SU-DHL-6 (cell line): Measurements from ENCODE around the gene ADAMTS17.

Source experiments
- H2AFZ ChIP-seq: fragments of 200-600 bp; sonication (generic); 2 replicates; pipeline ENCODE4 v1.6.1; 2014; ENCODE audit warnings: low read depth, mild to moderate bottlenecking, moderate library complexity, mixed read lengths, antibody characterized with exemption, low read length; ENCODE audit not compliant: severe bottlenecking
- H3F3A ChIP-seq: fragments of 200-600 bp; shearing (Covaris generic); 2 replicates; pipeline ENCODE4 v1.6.0; 2016; ENCODE audit warnings: antibody characterized with exemption, mild to moderate bottlenecking; ENCODE audit not compliant: insufficient read depth
- H3K27ac ChIP-seq: fragments of 200-600 bp; sonication (generic); 2 replicates; pipeline ENCODE4 v1.5.1; 2016; ENCODE audit warnings: low read depth, mild to moderate bottlenecking, low read length, moderate library complexity, mixed read lengths
- H3K27me3 ChIP-seq: fragments of 200-600 bp; sonication (generic), shearing (Covaris generic); 2 replicates; pipeline ENCODE4 v1.6.0; 2014; ENCODE audit warnings: mild to moderate bottlenecking, low read length
- H3K36me3 ChIP-seq: fragments of 200-600 bp; sonication (generic); 2 replicates; pipeline ENCODE4 v1.6.1; 2014; ENCODE audit warnings: mild to moderate bottlenecking, low read length, mixed read lengths
- H3K4me2 ChIP-seq: fragments of 300-600, 200-600 bp; shearing (Covaris generic), sonication (generic); 2 replicates; pipeline ENCODE4 v1.6.0; 2014; ENCODE audit warnings: low read length, low read depth, mild to moderate bottlenecking; ENCODE audit not compliant: poor library complexity, severe bottlenecking
- H3K4me3 ChIP-seq: fragments of 200-600 bp; sonication (generic); 2 replicates; pipeline ENCODE4 v1.5.1; 2014; ENCODE audit warnings: antibody characterized with exemption, low read length, mild to moderate bottlenecking, mixed read lengths; ENCODE audit not compliant: insufficient read depth, poor library complexity, severe bottlenecking
- H3K79me2 ChIP-seq: fragments of 200-600 bp; sonication (generic); 2 replicates; pipeline ENCODE4 v1.6.1; 2014; ENCODE audit warnings: mild to moderate bottlenecking, low read length, moderate library complexity; ENCODE audit not compliant: insufficient read depth
- H3K9ac ChIP-seq: fragments of 200-600 bp; sonication (generic); 2 replicates; pipeline ENCODE4 v1.7.0; 2014; ENCODE audit warnings: mild to moderate bottlenecking, low read length
- H3K9me2 ChIP-seq: fragments of 200-600 bp; sonication (generic); replicated peaks from 2 replicates; pipeline ENCODE4 v1.6.1; 2014; ENCODE audit warnings: low read length; ENCODE audit not compliant: insufficient read depth
- H3K9me3 ChIP-seq: fragments of 200-600 bp; sonication (generic); 2 replicates; pipeline ENCODE4 v1.6.1; 2014; ENCODE audit warnings: low read length, mixed read lengths; ENCODE audit not compliant: insufficient read depth
- H4K20me1 ChIP-seq: fragments of 200-600 bp; sonication (generic); 2 replicates; pipeline ENCODE4 v1.6.1; 2014; ENCODE audit warnings: low read depth, mild to moderate bottlenecking, antibody characterized with exemption, low read length, moderate library complexity, mixed read lengths
- CTCF ChIP-seq: fragments of 200-600 bp; sonication (generic); IDR thresholded peaks from one replicate; pipeline ENCODE4 v1.5.1; 2017; ENCODE audit warnings: antibody characterized with exemption, mild to moderate bottlenecking, low read length, moderate library complexity; ENCODE audit not compliant: insufficient read depth, poor library complexity, severe bottlenecking
- EZH2phosphoT487 ChIP-seq: fragments of 200-600 bp; sonication (generic), shearing (Covaris generic); conservative IDR thresholded peaks from 2 replicates; pipeline ENCODE4 v1.6.1; 2018; ENCODE audit warnings: mild to moderate bottlenecking, antibody characterized with exemption, low read length, moderate library complexity, mixed read lengths

Gene ADAMTS17

GRCh38 chr15:100279849-100280248, 61.9 kb downstream of the ADAMTS17 start:
- Histone ChIP-seq H4K20me1 (no peaks in the 10 kb centered on the region), H3K9ac (no peak overlapping the region), H2AFZ (no peak overlapping the region), H3K27me3 (no peaks in the 10 kb centered on the region), H3K9me2 (no peaks in the 10 kb centered on the region), H3K4me2 (no peak overlapping the region), H3K9me3 (no peaks in the 10 kb centered on the region), H3F3A (no peaks in the 10 kb centered on the region), H3K27ac (no peak overlapping the region), H3K4me3 (no peak overlapping the region), H3K79me2 (no peaks in the 10 kb centered on the region), H3K36me3 (no peaks in the 10 kb centered on the region)
- no peak for TF ChIP-seq CTCF
- TF ChIP-seq EZH2phosphoT487: no peak

- H3K27me3 ChIP-seq: no peaks in the 10 kb centered on the region
These were observed 62.3 kb downstream of the ADAMTS17 start for GRCh38 chr15:100279446-100279845.

GRCh38 chr15:100278596-100279380, 63.0 kb downstream of the ADAMTS17 start:
- Histone ChIP-seq H3K27me3 (no peaks in the 10 kb centered on the region), H3F3A (no peaks in the 10 kb centered on the region), H3K9me3 (no peaks in the 10 kb centered on the region), H3K27ac (no peak overlapping the region), H3K9ac (no peak overlapping the region), H3K4me2 (no peak overlapping the region), H3K79me2 (no peaks in the 10 kb centered on the region), H3K4me3 (no peak overlapping the region), H3K36me3 (no peaks in the 10 kb centered on the region), H3K9me2 (no peaks in the 10 kb centered on the region), H2AFZ (no peak overlapping the region), H4K20me1 (no peaks in the 10 kb centered on the region)
- TF ChIP-seq CTCF: no peak
- no peak for TF ChIP-seq EZH2phosphoT487

More at GRCh38 chr15:100279446-100279845, 62.3 kb downstream of the ADAMTS17 start:
- Histone ChIP-seq H3K79me2 (no peaks in the 10 kb centered on the region), H4K20me1 (no peaks in the 10 kb centered on the region), H3K36me3 (no peaks in the 10 kb centered on the region), H3K9me3 (no peaks in the 10 kb centered on the region), H3K4me2 (no peak overlapping the region), H3F3A (no peaks in the 10 kb centered on the region), H3K9ac (no peak overlapping the region), H3K4me3 (no peak overlapping the region), H3K9me2 (no peaks in the 10 kb centered on the region), H3K27ac (no peak overlapping the region), H2AFZ (no peak overlapping the region)
- TF ChIP-seq CTCF (no peak), EZH2phosphoT487 (no peak)
